ENCODE data around the gene CTDNEP1.

Gene CTDNEP1

GRCh38 chr17:7279448-7279847, 27.9 kb upstream of the CTDNEP1 start:
- Histone ChIP-seq H4K91ac (ENCODE audit: low read depth, low read length, poor library complexity) (no peak overlapping the region), H3K36me3 (replicated peaks in 1 of 2; ENCODE audit: control insufficient read depth in 2 of 2, insufficient read depth in 2 of 2, low read length in 2 of 2) (no peaks in the 10 kb centered on the region), H2BK15ac (ENCODE audit: low read length) (no peak overlapping the region), H3K27ac (replicated peaks; ENCODE audit: low read length) (no peak overlapping the region), H3K4ac (ENCODE audit: low read length) (no peak overlapping the region), H3K4me2 (ENCODE audit: insufficient read depth, low read length, poor library complexity, severe bottlenecking) (no peak overlapping the region), H3K23ac (ENCODE audit: low read depth, low read length, poor library complexity) (no peak overlapping the region), H3K9ac (ENCODE audit: low read depth, low read length, poor library complexity) (no peak overlapping the region), H3K14ac (ENCODE audit: low read length) (no peak overlapping the region), H3K4me1 (ENCODE audit: control insufficient read depth in 2 of 2, insufficient read depth in 1 of 2, low read depth in 1 of 2, low read length in 2 of 2) (peaks cover 9 to 16% of the 10 kb centered on the region in 2 donors), H4K8ac (ENCODE audit: low read depth, low read length) (no peak overlapping the region), H3K79me1 (ENCODE audit: low read depth, low read length) (peaks cover 3% of the 10 kb centered on the region), H3K9me3 (replicated peaks in 1 of 2; ENCODE audit: control insufficient read depth in 2 of 2, insufficient read depth in 1 of 2, low read depth in 1 of 2, low read length in 2 of 2) (no peaks in the 10 kb centered on the region), H3K27me3 (ENCODE audit: control insufficient read depth in 3 of 3, insufficient read depth in 3 of 3, low read depth in 1 of 3, low read length in 3 of 3) (peaks cover 0 to 18% (median 9%) of the 10 kb centered on the region in 3 experiments), H2BK120ac (ENCODE audit: low read depth, low read length) (no peak overlapping the region), H2BK12ac (ENCODE audit: low read length) (no peak overlapping the region), H2AFZ (ENCODE audit: low read length) (no peak overlapping the region), H3K4me3 (ENCODE audit: low read length in 2 of 2) (no peak overlapping the region), H3K18ac (ENCODE audit: low read length) (no peak overlapping the region), H2AK5ac (ENCODE audit: low read depth, low read length) (no peak overlapping the region), H2BK5ac (ENCODE audit: low read length) (no peak overlapping the region)
- no CpG with 5 or more reads among the region's 8 CpGs for WGBS, 2 donors (ENCODE audit: extremely low coverage in 2 of 2, insufficient read length in 2 of 2, insufficient replicate concordance in 1 of 2)
- DNase-seq (ENCODE audit: low spot score) = no peak

- H2AFZ ChIP-seq (ENCODE audit: low read length) = no peak overlapping the region
- H4K8ac ChIP-seq (ENCODE audit: low read depth, low read length) = no peak overlapping the region
- no peak overlapping the region for H3K18ac ChIP-seq (ENCODE audit: low read length)
- no peak overlapping the region for H3K4ac ChIP-seq (ENCODE audit: low read length)
- H3K27ac ChIP-seq (replicated peaks; ENCODE audit: low read length) = no peak overlapping the region
- H3K27me3 ChIP-seq (ENCODE audit: control insufficient read depth in 3 of 3, insufficient read depth in 3 of 3, low read depth in 1 of 3, low read length in 3 of 3) = peaks cover 12 to 32% (median 26%) of the 10 kb centered on the region in 3 experiments
- H3K9ac ChIP-seq (ENCODE audit: low read depth, low read length, poor library complexity) = no peak overlapping the region
- no CpG with 5 or more reads among the region's 1 CpG for WGBS, 2 donors (ENCODE audit: extremely low coverage in 2 of 2, insufficient read length in 2 of 2, insufficient replicate concordance in 1 of 2)
- no peak overlapping the region for H3K14ac ChIP-seq (ENCODE audit: low read length)
- no peak overlapping the region for H2BK15ac ChIP-seq (ENCODE audit: low read length)
- no peak overlapping the region for H2AK5ac ChIP-seq (ENCODE audit: low read depth, low read length)
- H3K9me3 ChIP-seq (replicated peaks in 1 of 2; ENCODE audit: control insufficient read depth in 2 of 2, insufficient read depth in 1 of 2, low read depth in 1 of 2, low read length in 2 of 2) = peaks cover 0 to 1% of the 10 kb centered on the region in 2 donors
- no peak overlapping the region for H4K91ac ChIP-seq (ENCODE audit: low read depth, low read length, poor library complexity)
- no peak overlapping the region for H2BK12ac ChIP-seq (ENCODE audit: low read length)
- H3K4me1 ChIP-seq (ENCODE audit: control insufficient read depth in 2 of 2, insufficient read depth in 1 of 2, low read depth in 1 of 2, low read length in 2 of 2) = peaks cover 7 to 11% of the 10 kb centered on the region in 2 donors
- no peaks in the 10 kb centered on the region for H3K36me3 ChIP-seq (replicated peaks in 1 of 2; ENCODE audit: control insufficient read depth in 2 of 2, insufficient read depth in 2 of 2, low read length in 2 of 2)
- H3K4me3 ChIP-seq (ENCODE audit: low read length in 2 of 2) = no peak overlapping the region
- H3K4me2 ChIP-seq (ENCODE audit: insufficient read depth, low read length, poor library complexity, severe bottlenecking) = no peak overlapping the region
- no peak overlapping the region for H2BK120ac ChIP-seq (ENCODE audit: low read depth, low read length)
- H3K23ac ChIP-seq (ENCODE audit: low read depth, low read length, poor library complexity) = no peak overlapping the region
- H3K79me1 ChIP-seq (ENCODE audit: low read depth, low read length) = peaks cover under 1% of the 10 kb centered on the region
- H2BK5ac ChIP-seq (ENCODE audit: low read length) = no peak overlapping the region
- DNase-seq (ENCODE audit: low spot score) = no peak
Measured at GRCh38 chr17:7266784-7267183, 15.2 kb upstream of the CTDNEP1 start.

- no peak overlapping the region for H2AK5ac ChIP-seq (ENCODE audit: low read depth, low read length)
- H3K27me3 ChIP-seq (ENCODE audit: control insufficient read depth in 3 of 3, insufficient read depth in 3 of 3, low read depth in 1 of 3, low read length in 3 of 3) = peaks cover 20 to 45% (median 44%) of the 10 kb centered on the region in 3 experiments
- no peak overlapping the region for H3K18ac ChIP-seq (ENCODE audit: low read length)
- H3K9me3 ChIP-seq (replicated peaks in 1 of 2; ENCODE audit: control insufficient read depth in 2 of 2, insufficient read depth in 1 of 2, low read depth in 1 of 2, low read length in 2 of 2) = peaks cover 0 to 1% of the 10 kb centered on the region in 2 donors
- no peak overlapping the region for H3K23ac ChIP-seq (ENCODE audit: low read depth, low read length, poor library complexity)
- peaks cover 8 to 21% of the 10 kb centered on the region in 2 donors for H3K36me3 ChIP-seq (replicated peaks in 1 of 2; ENCODE audit: control insufficient read depth in 2 of 2, insufficient read depth in 2 of 2, low read length in 2 of 2)
- H3K9ac ChIP-seq (ENCODE audit: low read depth, low read length, poor library complexity) = no peak overlapping the region
- peak overlapping the region; percentile 35 for H2BK15ac ChIP-seq (ENCODE audit: low read length)
- no peak overlapping the region for H2BK120ac ChIP-seq (ENCODE audit: low read depth, low read length)
- peak overlapping the region; percentile 55 for H2AFZ ChIP-seq (ENCODE audit: low read length)
- WGBS, 2 donors (ENCODE audit: extremely low coverage in 2 of 2, insufficient read length in 2 of 2, insufficient replicate concordance in 1 of 2) = no CpG with 5 or more reads among the region's 4 CpGs
- H4K8ac ChIP-seq (ENCODE audit: low read depth, low read length) = no peak overlapping the region
- no peak overlapping the region for H3K4me3 ChIP-seq (ENCODE audit: low read length in 2 of 2)
- no peak overlapping the region for H3K4ac ChIP-seq (ENCODE audit: low read length)
- no peak overlapping the region for H3K4me2 ChIP-seq (ENCODE audit: insufficient read depth, low read length, poor library complexity, severe bottlenecking)
- DNase-seq (ENCODE audit: low spot score) = no peak
- peaks cover 3% of the 10 kb centered on the region for H3K79me1 ChIP-seq (ENCODE audit: low read depth, low read length)
- H4K91ac ChIP-seq (ENCODE audit: low read depth, low read length, poor library complexity) = no peak overlapping the region
- no peak overlapping the region for H3K27ac ChIP-seq (replicated peaks; ENCODE audit: low read length)
- H2BK5ac ChIP-seq (ENCODE audit: low read length) = no peak overlapping the region
- H3K14ac ChIP-seq (ENCODE audit: low read length) = no peak overlapping the region
- H2BK12ac ChIP-seq (ENCODE audit: low read length) = no peak overlapping the region
- H3K4me1 ChIP-seq (ENCODE audit: control insufficient read depth in 2 of 2, insufficient read depth in 1 of 2, low read depth in 1 of 2, low read length in 2 of 2) = peaks cover 7 to 11% of the 10 kb centered on the region in 2 donors
Measured at GRCh38 chr17:7263801-7264078, 12.2 kb upstream of the CTDNEP1 start.

- Histone ChIP-seq H3K4me1 (ENCODE audit: control insufficient read depth in 2 of 2, insufficient read depth in 1 of 2, low read depth in 1 of 2, low read length in 2 of 2) (peaks cover 7 to 11% of the 10 kb centered on the region in 2 donors), H2AFZ (ENCODE audit: low read length) (peak overlapping the region; percentile 55), H3K27me3 (ENCODE audit: control insufficient read depth in 3 of 3, insufficient read depth in 3 of 3, low read depth in 1 of 3, low read length in 3 of 3) (peaks cover 20 to 45% (median 44%) of the 10 kb centered on the region in 3 experiments), H3K4me3 (ENCODE audit: low read length in 2 of 2) (peak overlapping the region in 1 of 2 donors; percentile 50), H4K8ac (ENCODE audit: low read depth, low read length) (no peak overlapping the region), H2AK5ac (ENCODE audit: low read depth, low read length) (peak overlapping the region; percentile 96), H2BK15ac (ENCODE audit: low read length) (peak overlapping the region; percentile 35), H4K91ac (ENCODE audit: low read depth, low read length, poor library complexity) (no peak overlapping the region), H2BK5ac (ENCODE audit: low read length) (peak overlapping the region; percentile 90), H3K14ac (ENCODE audit: low read length) (peak overlapping the region; percentile 21), H2BK120ac (ENCODE audit: low read depth, low read length) (no peak overlapping the region), H3K36me3 (replicated peaks in 1 of 2; ENCODE audit: control insufficient read depth in 2 of 2, insufficient read depth in 2 of 2, low read length in 2 of 2) (peaks cover 11 to 27% of the 10 kb centered on the region in 2 donors), H3K4me2 (ENCODE audit: insufficient read depth, low read length, poor library complexity, severe bottlenecking) (peak overlapping the region; percentile 34), H3K18ac (ENCODE audit: low read length) (peak overlapping the region; percentile 11), H3K4ac (ENCODE audit: low read length) (no peak overlapping the region), H3K9me3 (replicated peaks in 1 of 2; ENCODE audit: control insufficient read depth in 2 of 2, insufficient read depth in 1 of 2, low read depth in 1 of 2, low read length in 2 of 2) (peaks cover 0 to 1% of the 10 kb centered on the region in 2 donors), H3K9ac (ENCODE audit: low read depth, low read length, poor library complexity) (no peak overlapping the region), H3K23ac (ENCODE audit: low read depth, low read length, poor library complexity) (peak overlapping the region; percentile 3), H3K79me1 (ENCODE audit: low read depth, low read length) (peaks cover 3% of the 10 kb centered on the region), H3K27ac (replicated peaks; ENCODE audit: low read length) (no peak overlapping the region), H2BK12ac (ENCODE audit: low read length) (no peak overlapping the region)
- no CpG with 5 or more reads among the region's 26 CpGs for WGBS, 2 donors (ENCODE audit: extremely low coverage in 2 of 2, insufficient read length in 2 of 2, insufficient replicate concordance in 1 of 2)
- no peak for DNase-seq (ENCODE audit: low spot score)
Measured at GRCh38 chr17:7262935-7263800, 11.6 kb upstream of the CTDNEP1 start.
